GM19043 (cell line): Measurements from ENCODE around the gene SLC9A5.

Experiments used
- ATAC-seq: cut with Tn5 transposase; IDR thresholded peaks from one replicate; pipeline ENCODE4 v1.9.1; 2021; ENCODE audit warnings: low read depth; ENCODE audit not compliant: unreplicated experiment

Gene SLC9A5, protein sequence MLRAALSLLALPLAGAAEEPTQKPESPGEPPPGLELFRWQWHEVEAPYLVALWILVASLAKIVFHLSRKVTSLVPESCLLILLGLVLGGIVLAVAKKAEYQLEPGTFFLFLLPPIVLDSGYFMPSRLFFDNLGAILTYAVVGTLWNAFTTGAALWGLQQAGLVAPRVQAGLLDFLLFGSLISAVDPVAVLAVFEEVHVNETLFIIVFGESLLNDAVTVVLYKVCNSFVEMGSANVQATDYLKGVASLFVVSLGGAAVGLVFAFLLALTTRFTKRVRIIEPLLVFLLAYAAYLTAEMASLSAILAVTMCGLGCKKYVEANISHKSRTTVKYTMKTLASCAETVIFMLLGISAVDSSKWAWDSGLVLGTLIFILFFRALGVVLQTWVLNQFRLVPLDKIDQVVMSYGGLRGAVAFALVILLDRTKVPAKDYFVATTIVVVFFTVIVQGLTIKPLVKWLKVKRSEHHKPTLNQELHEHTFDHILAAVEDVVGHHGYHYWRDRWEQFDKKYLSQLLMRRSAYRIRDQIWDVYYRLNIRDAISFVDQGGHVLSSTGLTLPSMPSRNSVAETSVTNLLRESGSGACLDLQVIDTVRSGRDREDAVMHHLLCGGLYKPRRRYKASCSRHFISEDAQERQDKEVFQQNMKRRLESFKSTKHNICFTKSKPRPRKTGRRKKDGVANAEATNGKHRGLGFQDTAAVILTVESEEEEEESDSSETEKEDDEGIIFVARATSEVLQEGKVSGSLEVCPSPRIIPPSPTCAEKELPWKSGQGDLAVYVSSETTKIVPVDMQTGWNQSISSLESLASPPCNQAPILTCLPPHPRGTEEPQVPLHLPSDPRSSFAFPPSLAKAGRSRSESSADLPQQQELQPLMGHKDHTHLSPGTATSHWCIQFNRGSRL

DNA sequence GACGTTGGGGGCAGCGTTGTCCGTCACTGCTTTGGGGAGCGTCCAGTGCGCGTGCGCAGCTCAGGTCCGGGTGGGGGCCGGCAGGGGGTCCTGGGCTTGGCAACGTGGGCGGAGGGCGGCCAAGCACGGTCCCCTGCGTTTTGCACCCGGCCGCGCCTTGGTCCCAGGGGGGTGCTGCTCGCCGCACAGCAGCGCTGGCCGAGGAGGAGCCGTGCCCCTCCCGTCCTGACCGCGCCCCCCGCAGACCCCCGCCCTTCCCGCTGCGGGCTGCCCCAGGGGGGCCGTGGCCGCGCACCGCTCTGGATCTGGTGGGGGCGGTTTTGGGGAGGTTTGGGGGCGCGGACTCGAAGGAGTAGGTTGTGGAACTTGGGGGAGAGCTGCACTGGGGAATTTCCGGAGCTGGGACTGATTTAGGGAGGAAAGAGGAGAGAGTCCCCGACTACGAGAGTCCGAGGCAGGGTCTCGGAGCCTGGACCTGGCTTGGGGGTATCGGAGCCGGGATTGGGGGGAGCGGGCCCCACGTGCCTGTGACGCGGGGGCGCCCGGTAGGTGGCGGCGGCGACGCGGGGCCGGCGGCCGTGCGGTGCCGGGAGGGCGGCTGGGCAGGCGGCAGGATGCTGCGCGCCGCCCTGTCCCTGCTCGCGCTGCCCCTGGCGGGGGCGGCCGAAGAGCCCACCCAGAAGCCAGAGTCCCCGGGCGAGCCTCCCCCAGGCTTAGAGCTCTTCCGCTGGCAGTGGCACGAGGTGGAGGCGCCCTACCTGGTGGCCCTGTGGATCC lies at the start of gene SLC9A5:
SLC9A5 (plus strand) TSS at position 579 of the 777 bp plus-strand sequence; CDS start at position 615, 36 bp downstream.
- no peak for ATAC-seq

DNA sequence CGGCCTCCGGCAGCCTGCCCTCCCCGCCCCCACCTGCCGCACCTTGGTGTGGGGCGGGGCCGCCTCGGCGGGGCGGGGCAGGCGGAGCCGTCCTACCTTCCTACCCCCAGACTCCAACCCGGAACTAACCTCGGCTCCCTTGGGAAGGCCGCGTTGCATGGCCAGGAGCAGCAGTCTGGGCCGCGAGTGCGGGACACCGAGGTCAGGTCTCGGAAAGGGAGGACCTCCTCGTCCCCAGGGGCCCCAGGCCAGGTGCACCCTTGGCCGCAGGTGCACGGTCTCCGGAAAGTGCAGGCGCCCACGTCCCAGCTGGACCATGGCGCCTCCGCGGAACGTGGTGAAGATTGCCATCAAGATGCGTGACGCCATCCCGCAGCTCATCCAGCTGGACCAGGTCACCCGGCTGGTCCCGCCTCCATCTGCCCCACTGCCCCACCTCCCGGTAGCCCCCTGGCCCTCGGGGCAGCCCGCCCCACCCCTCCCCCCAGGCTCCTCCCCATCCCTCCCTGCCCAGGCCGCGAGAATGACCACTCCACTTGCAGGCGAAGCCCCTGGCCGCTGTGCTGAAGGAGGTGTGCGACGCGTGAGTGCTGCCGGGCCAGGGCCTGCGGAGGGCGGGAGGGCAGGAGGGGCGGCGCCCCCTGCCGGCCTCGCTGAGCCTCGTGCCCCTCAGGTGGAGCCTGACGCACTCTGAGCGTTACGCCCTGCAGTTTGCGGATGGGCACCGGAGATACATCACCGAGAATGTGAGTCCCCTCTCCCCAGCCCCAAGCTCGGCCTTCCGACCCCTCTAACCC lies 49.6 kb upstream of the SLC9A5 start, which contains the start of gene ELMO3:
ELMO3 (plus strand) TSS at position 121 of the 797 bp plus-strand sequence; CDS start at position 317, 196 bp downstream.
- ATAC-seq = no peak

DNA sequence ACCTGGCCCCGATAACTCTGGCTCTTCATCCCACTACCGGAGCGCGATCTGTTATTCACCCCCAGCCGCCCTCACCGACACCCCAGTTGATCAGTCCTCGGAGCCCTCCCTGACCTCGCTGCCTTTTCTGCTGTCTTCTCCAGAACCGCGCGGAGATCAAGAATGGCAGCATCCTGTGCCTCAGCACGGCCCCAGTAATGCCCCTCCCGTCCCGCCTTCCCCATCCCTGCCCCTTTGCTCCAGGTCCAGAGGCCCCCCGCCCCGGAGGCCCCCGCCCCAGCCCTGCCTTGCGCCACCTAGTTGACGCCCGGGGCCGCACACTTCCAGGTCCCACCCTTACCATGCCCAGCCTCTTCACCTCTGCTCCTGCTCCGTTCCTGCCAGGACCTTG lies 49.0 kb upstream of the SLC9A5 start:
- no peak for ATAC-seq

DNA sequence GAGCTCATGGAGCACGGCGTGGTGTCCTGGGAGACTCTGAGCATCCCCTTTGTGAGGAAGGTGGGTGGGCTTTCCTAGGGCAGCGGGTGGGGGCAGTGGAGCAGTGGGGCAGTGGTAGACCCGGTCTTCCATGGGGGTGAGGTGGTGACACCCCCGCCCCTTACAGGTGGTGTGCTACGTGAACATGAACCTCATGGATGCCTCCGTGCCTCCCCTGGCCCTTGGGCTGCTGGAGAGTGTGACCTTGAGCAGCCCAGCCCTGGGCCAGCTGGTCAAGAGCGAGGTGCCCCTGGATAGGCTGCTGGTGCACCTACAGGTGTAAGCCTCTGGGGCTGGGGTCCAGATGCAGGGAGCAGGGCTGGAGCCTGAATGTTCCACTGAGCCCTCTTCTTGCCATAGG lies 48.3 kb upstream of the SLC9A5 start:
- ATAC-seq = no peak

DNA sequence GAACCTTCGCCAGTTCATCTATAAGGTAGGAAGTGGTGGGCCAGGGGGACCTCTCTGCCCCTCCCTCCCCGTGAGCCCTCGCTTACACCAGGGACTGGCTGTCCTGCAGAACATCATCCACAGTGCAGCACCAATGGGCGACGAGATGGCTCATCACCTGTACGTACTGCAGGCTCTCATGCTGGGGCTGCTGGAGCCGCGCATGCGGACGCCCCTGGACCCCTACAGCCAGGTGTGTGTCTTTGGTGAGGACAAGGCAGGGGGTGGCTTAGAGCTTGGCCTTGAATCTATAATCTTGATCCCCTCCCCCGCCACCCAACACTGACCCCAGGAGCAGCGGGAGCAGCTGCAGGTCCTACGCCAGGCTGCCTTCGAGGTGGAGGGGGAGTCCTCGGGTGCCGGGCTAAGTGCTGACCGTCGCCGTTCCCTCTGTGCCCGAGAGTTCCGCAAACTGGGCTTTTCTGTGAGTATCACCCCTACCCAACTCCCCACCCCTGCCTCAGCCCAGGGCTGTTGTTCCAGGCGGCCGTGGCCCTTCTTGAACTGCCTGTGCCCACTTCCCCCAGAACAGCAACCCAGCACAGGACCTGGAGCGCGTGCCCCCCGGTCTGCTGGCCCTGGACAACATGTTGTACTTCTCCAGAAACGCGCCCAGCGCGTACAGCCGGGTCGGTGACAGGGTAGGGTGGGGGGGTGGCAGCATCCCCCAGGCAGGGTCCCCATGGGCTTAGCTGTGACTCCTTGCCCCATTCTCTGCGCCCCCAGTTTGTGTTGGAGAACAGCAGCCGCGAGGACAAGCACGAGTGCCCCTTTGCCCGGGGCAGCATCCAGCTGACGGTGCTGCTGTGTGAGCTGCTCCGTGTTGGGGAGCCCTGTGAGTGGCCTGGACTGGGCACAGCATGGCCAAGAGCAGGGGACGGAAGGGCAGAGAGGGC lies 47.1 kb upstream of the SLC9A5 start:
- no peak for ATAC-seq

DNA sequence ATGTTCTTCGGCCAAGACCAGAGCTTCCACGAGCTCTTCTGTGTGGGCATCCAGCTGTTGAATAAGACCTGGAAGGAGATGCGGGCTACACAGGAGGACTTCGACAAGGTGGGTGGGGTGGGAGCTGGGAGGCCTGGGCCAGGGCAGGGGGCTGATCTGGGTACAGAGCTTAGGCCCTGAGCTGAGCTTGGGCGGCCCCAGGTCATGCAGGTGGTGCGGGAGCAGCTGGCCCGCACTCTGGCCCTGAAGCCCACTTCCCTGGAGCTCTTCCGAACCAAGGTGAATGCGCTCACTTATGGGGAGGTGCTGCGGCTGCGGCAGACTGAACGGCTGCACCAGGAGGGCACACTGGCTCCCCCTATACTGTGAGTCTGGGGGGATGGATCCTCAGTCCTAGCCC lies 46.4 kb upstream of the SLC9A5 start:
- ATAC-seq = no peak

DNA sequence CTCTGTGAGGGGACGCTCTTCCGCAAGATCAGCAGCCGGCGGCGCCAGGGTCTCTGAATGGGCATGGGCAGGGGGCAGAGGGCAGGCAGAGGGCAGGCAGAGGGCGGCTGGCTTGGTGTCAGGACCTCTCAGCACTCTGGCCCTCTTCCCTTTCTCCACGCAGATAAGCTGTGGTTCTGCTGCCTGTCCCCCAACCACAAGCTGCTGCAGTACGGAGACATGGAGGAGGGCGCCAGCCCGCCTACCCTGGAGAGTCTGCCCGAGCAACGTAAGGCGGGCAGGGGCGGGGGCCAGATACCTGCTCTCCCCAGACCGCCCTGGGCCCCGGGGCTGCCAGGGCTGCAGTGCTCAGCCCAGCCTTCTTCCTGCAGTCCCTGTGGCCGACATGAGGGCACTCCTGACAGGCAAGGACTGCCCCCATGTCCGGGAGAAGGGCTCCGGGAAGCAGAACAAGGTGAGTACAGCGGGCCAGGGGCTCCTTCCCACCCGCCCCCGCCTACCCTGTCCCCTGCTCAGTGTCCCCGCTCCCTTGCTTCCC lies 45.8 kb upstream of the SLC9A5 start:
- no peak for ATAC-seq

DNA sequence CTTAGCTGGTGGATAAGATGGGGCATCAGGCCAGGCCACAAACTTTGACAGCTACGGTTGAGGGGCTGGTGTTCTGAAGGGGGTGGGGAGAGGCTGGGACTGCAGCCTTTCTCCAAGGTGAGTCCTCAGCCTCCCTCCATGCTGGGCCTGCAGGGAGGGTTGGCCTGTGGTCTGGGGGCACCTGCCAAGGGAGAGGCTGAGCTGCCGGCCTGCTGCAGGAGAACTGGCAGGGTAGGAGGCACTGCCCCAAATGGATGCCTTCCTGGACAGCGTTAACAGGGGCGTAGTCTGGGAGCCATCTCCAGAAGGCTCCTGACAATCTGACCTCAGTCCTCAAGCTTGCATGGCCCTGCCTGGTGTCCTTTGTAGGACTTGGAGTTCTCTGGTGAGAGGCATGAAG lies 44.7 kb upstream of the SLC9A5 start:
- no peak for ATAC-seq

DNA sequence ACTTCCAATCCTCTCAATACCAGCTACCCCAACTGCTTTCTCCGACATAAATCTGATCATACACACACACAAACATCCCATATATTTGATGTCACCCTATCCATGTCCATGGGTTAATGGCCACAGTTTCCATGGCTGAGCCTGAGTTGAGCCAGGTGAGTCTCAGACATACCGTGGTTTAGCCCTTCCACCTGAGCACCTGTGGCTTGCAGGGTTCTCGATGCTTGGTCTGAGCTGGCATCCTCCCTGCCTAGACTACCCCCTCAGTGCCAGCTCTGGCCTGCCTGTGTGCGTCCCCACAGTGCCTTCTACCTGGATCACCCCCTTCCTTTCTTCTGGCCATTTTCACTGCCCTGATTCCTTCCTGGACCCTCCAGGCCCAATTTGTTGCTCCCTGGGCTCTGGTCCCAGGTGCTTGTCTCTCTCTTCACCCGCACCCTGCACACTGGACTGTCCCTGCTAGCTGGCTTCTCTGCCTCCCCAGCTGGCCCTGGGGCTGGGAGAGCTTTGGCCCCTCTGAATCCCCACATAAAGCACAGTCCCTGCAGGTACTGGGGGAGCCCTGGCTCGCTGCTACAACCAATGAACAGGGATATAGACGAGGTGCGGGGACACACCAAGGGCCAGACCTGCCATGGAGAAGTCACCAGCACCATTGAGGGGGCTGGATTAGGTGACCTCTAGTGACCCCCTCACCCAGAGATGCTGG lies 42.5 kb upstream of the SLC9A5 start:
- no peak for ATAC-seq

DNA sequence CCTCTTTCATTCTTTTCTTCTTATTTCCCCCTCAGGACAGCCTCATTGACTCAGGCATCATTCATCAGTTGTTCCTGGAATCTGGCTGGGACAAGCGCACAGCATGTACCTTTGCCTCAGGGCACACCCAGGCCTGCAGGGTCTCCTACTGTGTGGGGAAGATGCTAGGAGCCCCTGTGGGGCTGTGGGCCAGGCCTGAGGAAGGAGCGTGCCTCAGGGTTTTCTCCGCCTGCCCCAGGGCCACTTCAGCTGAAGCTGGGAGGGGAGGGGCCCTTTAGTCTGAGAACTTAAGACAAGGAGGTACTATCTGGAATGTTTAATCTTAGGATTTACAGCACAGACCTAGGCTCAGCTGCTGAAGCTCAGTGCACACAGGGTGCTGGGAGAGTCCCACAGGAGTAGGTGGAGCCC lies 41.9 kb upstream of the SLC9A5 start:
- no peak for ATAC-seq

DNA sequence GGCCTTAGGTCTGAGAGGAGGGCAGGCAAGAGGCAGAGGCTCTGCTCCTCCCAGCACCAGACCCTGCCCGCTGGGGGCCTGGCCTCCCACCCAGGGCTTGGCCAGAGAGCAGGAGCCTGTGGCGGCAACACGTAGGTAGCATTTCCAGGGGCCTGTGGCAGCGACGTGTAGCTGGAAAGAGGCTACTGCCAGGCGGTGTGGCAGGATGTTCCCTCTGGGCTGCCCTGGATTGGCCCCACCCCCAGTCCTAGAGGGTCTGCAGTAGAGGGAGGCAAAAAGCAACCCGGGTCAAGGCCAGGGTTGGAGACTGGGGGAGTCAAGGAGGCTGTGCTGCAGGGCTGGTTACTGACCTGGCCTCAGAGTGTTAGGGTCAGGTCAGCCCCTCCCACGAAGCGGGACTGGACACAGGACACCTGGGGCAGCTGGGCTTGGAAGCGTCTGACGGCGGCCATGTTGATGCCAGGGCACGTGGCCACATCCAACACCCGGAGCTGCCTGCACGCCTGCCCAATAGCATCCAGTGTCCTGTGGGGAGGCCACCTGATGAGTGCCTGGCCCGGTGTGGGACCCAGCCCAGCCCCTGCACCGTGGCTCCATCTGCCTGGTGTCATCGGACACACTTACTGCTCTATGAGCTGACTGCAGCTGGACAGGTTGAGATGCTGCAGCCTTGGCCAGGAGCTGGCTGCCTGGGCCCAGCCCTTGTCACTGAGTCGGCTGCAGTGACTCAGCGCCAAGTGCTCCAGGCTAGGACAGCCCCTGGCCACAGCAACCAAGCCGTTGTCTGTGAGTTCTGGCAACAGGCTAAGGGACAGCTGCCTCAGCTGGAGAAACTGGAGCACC lies 41.3 kb upstream of the SLC9A5 start:
- no peak for ATAC-seq

DNA sequence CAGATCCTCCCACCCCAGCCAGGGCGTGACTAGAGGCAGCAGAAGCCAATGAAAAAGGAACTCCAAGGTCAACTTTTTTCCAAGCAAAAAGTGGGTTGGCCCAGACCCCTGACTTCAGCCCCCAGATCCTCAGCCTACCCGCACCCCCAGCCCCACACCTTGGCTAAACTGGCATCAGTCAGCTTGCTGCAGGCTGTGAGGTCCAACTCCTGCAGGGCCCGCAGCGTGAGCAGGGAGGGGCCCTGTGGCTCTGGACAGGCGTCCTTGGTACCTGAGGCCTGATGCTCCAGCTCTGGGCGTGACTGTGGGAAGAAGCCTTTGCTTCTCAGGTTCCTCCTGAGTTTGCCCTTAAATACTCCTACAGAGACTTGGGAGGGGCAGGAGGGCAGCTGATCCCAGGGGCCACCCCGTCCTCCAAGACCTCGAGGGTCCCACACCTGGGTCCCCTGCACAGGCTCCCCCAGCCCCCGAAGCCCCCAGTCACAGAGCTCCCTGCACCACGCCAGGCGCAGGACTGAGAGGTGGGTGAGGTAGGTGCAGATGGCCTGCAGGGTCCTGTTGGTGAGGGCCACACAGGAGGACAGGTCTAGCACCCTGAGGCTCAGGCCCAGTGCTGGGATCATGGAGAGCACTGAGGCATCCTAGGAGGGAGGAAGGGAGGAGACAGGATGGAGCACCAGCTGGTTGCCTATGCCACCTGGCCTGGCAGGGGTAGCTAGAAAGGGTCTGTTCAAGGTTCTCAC lies 40.5 kb upstream of the SLC9A5 start:
- no peak for ATAC-seq

DNA sequence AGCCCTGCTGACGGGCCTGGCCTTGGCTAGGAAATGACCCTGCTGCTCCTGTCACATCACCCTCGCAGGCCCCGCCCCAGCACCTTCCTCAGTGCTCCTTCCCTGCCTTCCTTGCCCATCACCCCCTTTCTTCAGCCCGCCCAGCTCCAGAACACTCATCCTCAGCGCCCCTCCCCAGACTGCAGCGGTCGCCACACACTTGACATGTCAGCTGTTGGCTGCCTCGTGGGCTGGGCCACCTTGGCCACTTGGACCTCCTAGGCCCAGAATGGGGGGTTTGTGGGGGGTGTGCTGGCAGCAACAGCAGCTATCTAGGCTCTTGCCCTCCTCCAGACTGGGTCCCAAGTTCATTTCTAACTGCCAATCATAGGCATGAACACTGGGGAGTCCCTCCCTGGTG lies 39.2 kb upstream of the SLC9A5 start:
- ATAC-seq = no peak

DNA sequence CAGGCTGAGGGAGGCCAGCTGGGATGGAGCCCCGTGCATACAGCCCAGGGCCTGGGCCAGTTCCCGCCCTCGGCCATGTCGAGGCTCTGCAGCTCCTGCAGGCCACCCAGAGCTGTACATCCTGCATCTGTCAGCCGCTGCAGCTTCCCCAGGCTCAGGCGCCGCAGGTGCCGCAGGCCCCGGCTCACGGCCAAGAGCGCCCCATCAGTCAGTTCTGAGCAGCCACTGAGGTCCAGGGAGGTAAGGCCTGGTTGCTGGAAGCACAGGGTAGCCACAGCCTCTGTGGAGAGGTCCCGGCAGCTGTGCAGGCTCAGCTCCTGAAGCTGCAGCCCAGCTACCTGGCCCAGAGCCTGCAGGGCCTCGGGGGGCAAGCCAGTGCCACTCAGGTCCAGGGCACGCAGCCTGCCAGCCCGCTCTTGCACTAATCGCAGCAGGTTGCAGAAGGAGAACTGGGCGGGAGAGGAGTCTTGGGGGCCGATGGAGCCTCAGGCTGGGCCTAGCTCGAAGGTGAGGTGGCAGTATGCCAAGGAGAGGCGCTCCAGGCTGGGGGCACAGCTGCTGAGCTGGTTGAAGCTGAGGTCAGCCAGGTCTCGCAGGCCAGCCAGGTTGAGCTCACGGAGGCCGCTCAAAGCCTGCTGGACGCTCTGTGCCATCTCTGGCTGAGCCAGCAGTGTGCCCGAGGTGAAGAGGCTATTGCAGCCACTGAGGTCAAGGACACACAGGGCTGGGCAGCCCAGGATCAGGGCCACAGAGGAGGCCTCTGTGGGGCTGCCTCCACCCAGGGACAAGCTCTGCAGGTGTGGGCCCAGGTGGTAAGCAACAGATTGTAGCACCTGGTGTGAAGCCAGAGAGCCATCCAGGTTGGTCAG lies 38.5 kb upstream of the SLC9A5 start:
- no peak for ATAC-seq

DNA sequence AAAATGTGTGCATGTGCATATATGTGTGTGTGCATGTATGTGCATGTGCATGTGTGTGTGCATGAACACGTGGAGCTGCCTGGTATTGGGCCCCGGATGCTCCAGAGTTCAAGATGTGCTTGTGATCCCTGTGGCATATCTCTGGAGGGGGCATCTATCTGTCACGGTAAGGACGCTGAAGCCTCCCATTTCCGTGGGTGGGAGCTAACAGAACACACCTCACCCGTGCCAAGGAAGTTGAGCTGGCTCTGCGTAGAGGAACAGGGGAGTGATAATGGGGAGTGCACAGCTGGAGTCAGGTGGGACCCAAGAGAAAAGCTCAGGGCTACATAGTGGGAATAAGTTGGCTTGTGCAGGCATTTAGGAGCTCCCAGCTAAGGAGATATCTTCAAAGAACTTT lies 37.1 kb upstream of the SLC9A5 start:
- no peak for ATAC-seq

DNA sequence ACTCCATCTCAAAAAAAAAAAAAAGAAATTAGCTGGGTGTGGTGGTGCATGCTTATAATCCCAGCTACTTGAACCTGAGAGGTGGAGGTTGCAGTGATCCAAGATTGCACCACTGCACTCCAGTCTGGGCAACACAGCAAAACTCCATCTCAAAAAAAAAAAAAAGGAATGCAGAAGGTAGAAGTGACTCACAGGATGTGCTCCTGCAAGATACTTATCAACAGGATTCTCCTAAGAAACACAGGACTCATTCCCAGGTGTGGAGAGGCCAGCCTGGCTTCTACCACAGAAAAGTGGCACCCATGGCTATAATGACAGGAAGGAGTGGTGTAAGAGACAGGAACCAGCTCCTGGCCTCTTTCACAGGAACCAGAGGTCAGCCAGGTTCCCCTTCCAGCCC lies 36.0 kb upstream of the SLC9A5 start:
- ATAC-seq = no peak
